ENCODE results near the gene HOXC6. TPM values are rescaled to one million over a fixed set of nuclear protein-coding genes. Genes with fewer than 3 reads are reported as not detected.
A peak's percentile ranks its signal among the peaks of the same experiment; 100 is the strongest.

HOXC6 gene
- total and polyA plus RNA-seq, 9 of the 15 experiments (the other 6 are each of a cell fraction or from before 2014, with no cell fraction given) = 0.06 to 4.0 (median 1.4) TPM

GRCh38 chr12:54022960-54023884 lies 5.0 kb upstream of the HOXC6 start:
- intact Hi-C loops (cut with micrococcal nuclease) (no loop called here), in situ Hi-C loops (cut with MboI) (loop anchor here (10.0 kb wide), 1 partner anchor 172 kb away; no protein-coding TSS in a partner anchor)
- H3K9me3 ChIP-seq (replicated peaks; ENCODE audit: control insufficient read depth, insufficient read depth, low read depth, low read length) = no peaks in the 10 kb centered on the region
- ATAC-seq (no peak), FAIRE-seq (peak; percentile 23), DNase-seq (ENCODE audit: extremely low read depth in 1 of 4, low spot score in 3 of 4) (no peak)
- no peak overlapping the region for H3K4me2 ChIP-seq (ENCODE audit: insufficient read depth, low read length)
- H3K4me3 ChIP-seq = no peak overlapping the region
- no peak overlapping the region for H2AFZ ChIP-seq (ENCODE audit: low read depth, low read length)
- H3K79me2 ChIP-seq (ENCODE audit: control insufficient read depth, insufficient read depth, low read length) = no peaks in the 10 kb centered on the region; the same call in 1 of the 3 replicates
- H3K9me1 ChIP-seq (ENCODE audit: control insufficient read depth, insufficient read depth, low read length) = no peaks in the 10 kb centered on the region
- peak overlapping the region in 1 of 2 experiments; percentile 54; a peak in 1 of 4 replicates for H3K9ac ChIP-seq (ENCODE audit: insufficient read depth in 1 of 2, low read depth in 2 of 2, low read length in 2 of 2)
- ChIA-PET POLR2A (interaction anchor here (0.6 to 1.4 kb wide), 7 partner anchors 8 to 178 kb away, joined by 3 to 5 read pairs (median 3); partner anchors contain the start of gene HOXC9), CTCF (ENCODE audit: low intra/inter-chr PET ratio) (no interaction called here)
- WGBS (ENCODE audit: insufficient coverage, low coverage, missing lambda C conversion rate) = 36% methylated on average over 7 of the region's 8 CpGs
- H3K27ac ChIP-seq (ENCODE audit: extremely low read depth, low read depth, low read length) = no peak overlapping the region
- H3K4me1 ChIP-seq (replicated peaks in 1 of 2; ENCODE audit: control insufficient read depth in 2 of 2, insufficient read depth in 2 of 2, low read length in 2 of 2) = peaks cover 13 to 33% of the 10 kb centered on the region in 2 experiments
- no peaks in the 10 kb centered on the region for H3K36me3 ChIP-seq (ENCODE audit: control insufficient read depth, insufficient read depth, low read length)
- no peaks in the 10 kb centered on the region for H3K27me3 ChIP-seq (ENCODE audit: control insufficient read depth in 2 of 2, insufficient read depth in 2 of 2, low read length in 2 of 2)
- BruUV-seq (replicated peaks) = no TSS peak
- H4K20me1 ChIP-seq (replicated peaks; ENCODE audit: control insufficient read depth, insufficient read depth, low read length) = no peaks in the 10 kb centered on the region
- TF ChIP-seq POLR3A (IDR thresholded peaks at IDR 0.05; ENCODE audit: borderline replicate concordance, extremely low read depth, insufficient read depth, insufficient read length) (no peak), VEZF1 (CRISPR knock-in tag; IDR thresholded peaks at IDR 0.05) (no peak), RNF2 (IDR thresholded peaks at IDR 0.05) (no peak), ETS2 (tag; IDR thresholded peaks at IDR 0.05; ENCODE audit: borderline replicate concordance, poor library complexity, severe bottlenecking) (no peak), HNRNPUL1 (IDR thresholded peaks at IDR 0.05; ENCODE audit: low read length) (no peak), MCM7 (IDR thresholded peaks at IDR 0.05) (no peak), ZNF175 (CRISPR knock-in tag; IDR thresholded peaks at IDR 0.05; ENCODE audit: low read depth) (no peak), FOXM1 (IDR thresholded peaks at IDR 0.05; ENCODE audit: low read depth) (no peak), FOXM1 (CRISPR knock-in tag; IDR thresholded peaks at IDR 0.05; ENCODE audit: low read depth) (no peak), SIX5 (IDR thresholded peaks at IDR 0.05; ENCODE audit: borderline replicate concordance in 1 of 2, insufficient read depth in 1 of 2, low read depth in 1 of 2, low read length in 2 of 2) (no peak), ZNF609 (CRISPR knock-in tag; IDR thresholded peaks at IDR 0.05; ENCODE audit: borderline replicate concordance) (no peak), ETV6 (IDR thresholded peaks at IDR 0.05; ENCODE audit: borderline replicate concordance in 1 of 2, low read depth in 2 of 2, low read length in 1 of 2) (no peak), ETV6 (CRISPR knock-in tag; IDR thresholded peaks at IDR 0.05; ENCODE audit: borderline replicate concordance) (no peak)
